ENCODE data around the gene SSTR1.

DNA sequence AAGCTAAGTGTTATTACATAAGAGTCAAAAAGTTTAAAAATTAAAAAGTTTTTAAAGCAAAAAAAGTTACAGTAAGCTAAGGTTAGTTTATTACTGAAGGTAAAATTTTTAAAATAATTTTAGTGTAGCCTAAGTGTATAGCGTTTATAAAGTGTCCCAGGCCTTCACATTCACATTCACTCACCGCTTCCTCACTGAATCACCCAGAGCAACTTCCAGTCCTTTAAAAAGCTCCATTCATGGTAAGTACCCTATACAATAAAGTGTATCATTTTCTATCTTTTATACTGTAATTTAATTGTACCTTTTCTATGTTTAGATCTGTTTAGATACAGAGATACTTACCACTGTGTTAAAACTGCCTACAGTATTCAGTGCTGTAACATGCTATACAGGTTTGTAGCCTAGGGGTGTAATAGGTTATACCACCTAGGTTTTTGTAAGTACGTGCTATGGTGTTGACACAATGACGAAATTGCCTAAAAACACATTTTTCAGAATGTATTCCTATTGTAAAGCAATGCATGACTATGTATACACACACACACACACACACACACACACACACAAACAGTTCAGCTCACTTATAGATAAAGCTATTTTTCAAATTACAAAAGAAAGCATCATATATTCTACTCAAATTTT lies 44.5 kb downstream of the SSTR1 start:
- TF ChIP-seq, protein P1, sequence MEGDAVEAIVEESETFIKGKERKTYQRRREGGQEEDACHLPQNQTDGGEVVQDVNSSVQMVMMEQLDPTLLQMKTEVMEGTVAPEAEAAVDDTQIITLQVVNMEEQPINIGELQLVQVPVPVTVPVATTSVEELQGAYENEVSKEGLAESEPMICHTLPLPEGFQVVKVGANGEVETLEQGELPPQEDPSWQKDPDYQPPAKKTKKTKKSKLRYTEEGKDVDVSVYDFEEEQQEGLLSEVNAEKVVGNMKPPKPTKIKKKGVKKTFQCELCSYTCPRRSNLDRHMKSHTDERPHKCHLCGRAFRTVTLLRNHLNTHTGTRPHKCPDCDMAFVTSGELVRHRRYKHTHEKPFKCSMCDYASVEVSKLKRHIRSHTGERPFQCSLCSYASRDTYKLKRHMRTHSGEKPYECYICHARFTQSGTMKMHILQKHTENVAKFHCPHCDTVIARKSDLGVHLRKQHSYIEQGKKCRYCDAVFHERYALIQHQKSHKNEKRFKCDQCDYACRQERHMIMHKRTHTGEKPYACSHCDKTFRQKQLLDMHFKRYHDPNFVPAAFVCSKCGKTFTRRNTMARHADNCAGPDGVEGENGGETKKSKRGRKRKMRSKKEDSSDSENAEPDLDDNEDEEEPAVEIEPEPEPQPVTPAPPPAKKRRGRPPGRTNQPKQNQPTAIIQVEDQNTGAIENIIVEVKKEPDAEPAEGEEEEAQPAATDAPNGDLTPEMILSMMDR (IDR thresholded peaks at IDR 0.05; ENCODE audit: insufficient read depth, low read depth, low read length): no peak
- TF ChIP-seq EZH2 (IDR thresholded peaks at IDR 0.05; ENCODE audit: insufficient read depth, low read length): no peak

Measured in astrocyte (in vitro differentiated cells and primary cell).